Vagina (tissue), 2 donors: Measurements from ENCODE around the gene FAM111A. TPM values are rescaled to one million over a fixed set of nuclear protein-coding genes. Genes with fewer than 3 reads are reported as not detected.
A peak's percentile ranks its signal among the peaks of the same experiment; 100 is the strongest.

Experiments
- DNase-seq, 2 donors: peaks; one replicate each; pipeline ENCODE4 v3.0.0-alpha.2; 2017; ENCODE audit errors: extremely low spot score in 2 of 2
- H3K27ac ChIP-seq: fragments of 200-600 bp; sonication (generic); one replicate; pipeline ENCODE4 v1.5.1; 2019
- H3K27me3 ChIP-seq: fragments of 200-600 bp; sonication (generic); one replicate; pipeline ENCODE4 v1.5.1; 2019
- H3K36me3 ChIP-seq, 2 donors: fragments of 200-600 bp; sonication (generic); one replicate each; pipeline ENCODE4 v1.5.1; 2017 to 2019
- H3K4me1 ChIP-seq: fragments of 200-600 bp; sonication (generic); one replicate; pipeline ENCODE4 v1.5.1; 2019
- H3K4me3 ChIP-seq, 2 donors: fragments of 200-600 bp; sonication (generic); 1 replicate in 1 of 2; 2 replicates in 1 of 2; pipeline ENCODE4 v1.5.1; 2016 to 2019
- H3K9me3 ChIP-seq: fragments of 200-600 bp; sonication (generic); one replicate; pipeline ENCODE4 v1.5.1; 2019
- CTCF ChIP-seq, 3 experiments: fragments of 450-650 bp in 2 of 3; fragments of 200-600 bp in 1 of 3; sonication (generic) in 1 of 3; IDR thresholded peaks; one replicate each; pipeline ENCODE4 v1.5.1; 2017 to 2019; ENCODE audit warnings: antibody characterized with exemption in 3 of 3, mild to moderate bottlenecking in 2 of 3, moderate library complexity in 2 of 3
- POLR2A ChIP-seq, 2 donors: fragments of 450-650 bp; IDR thresholded peaks; one replicate each; pipeline ENCODE4 v1.6.1; 2017; ENCODE audit warnings: antibody characterized with exemption in 2 of 2, mild to moderate bottlenecking in 2 of 2, moderate library complexity in 2 of 2
- POLR2AphosphoS5 ChIP-seq, 2 donors: sonication (generic); formaldehyde crosslinking; IDR thresholded peaks; one replicate each; pipeline ENCODE4 v1.9.0; 2017; ENCODE audit warnings: antibody characterized with exemption in 2 of 2, mild to moderate bottlenecking in 2 of 2, low read depth in 1 of 2; ENCODE audit not compliant: insufficient read depth in 1 of 2
- intact Hi-C: fragments of 100-400 bp; cut with DNase I; formaldehyde crosslinking; loops from one replicate; pipeline ENCODE4 v1.15.1; 2023
- total RNA-seq: library from RNA; depleted of rRNA; stranded (reverse); fragments of >200 nt; gene quantifications from one replicate; pipeline ENCODE4 v1.2.3, GENCODE V29; 2016

Gene FAM111A
- total RNA-seq, 1 donor from 2014 or later, result 51.8 TPM

- TF ChIP-seq POLR2AphosphoS5 (IDR thresholded peaks at IDR 0.05; ENCODE audit: insufficient read depth in 1 of 2, low read depth in 1 of 2) (peak in 1 of 2 donors; percentile 73), CTCF (IDR thresholded peaks at IDR 0.05) (peak; percentile 87 to 96 (median 91)), POLR2A (IDR thresholded peaks at IDR 0.05) (peak in 1 of 2 donors; percentile 7)
- H3K4me1 ChIP-seq, result peaks cover 24% of the 10 kb centered on the region
- DNase-seq, result peak in 1 of 2 donors; percentile 95
- H3K27ac ChIP-seq, result peak within 1 kb of the TSS; percentile 76
- H3K4me3 ChIP-seq, result peak within 1 kb of the TSS; percentile 53 to 90
- intact Hi-C loops, result loop anchor here (1.0 to 5.0 kb wide), 2 partner anchors 36 to 111 kb away; no protein-coding TSS in a partner anchor
- H3K9me3 ChIP-seq, result no peaks in the 10 kb centered on the region
- no peaks in the 10 kb centered on the region for H3K27me3 ChIP-seq
- no peaks in the 10 kb centered on the region for H3K36me3 ChIP-seq
Measured at GRCh38 chr11:59171508-59172322, 29.1 kb downstream of the FAM111A start, which contains the start of gene DTX4. TSS of gene DTX4 (plus strand) at chr11:59172132. CDS start at chr11:59172596, 464 bp downstream.

- no peak for TF ChIP-seq CTCF (IDR thresholded peaks at IDR 0.05)
- TF ChIP-seq POLR2A (IDR thresholded peaks at IDR 0.05), result no peak
- TF ChIP-seq POLR2AphosphoS5 (IDR thresholded peaks at IDR 0.05; ENCODE audit: insufficient read depth in 1 of 2, low read depth in 1 of 2), result no peak
- H3K36me3 ChIP-seq, result no peaks in the 10 kb centered on the region
- intact Hi-C loops, result loop anchor here (1.0 to 5.0 kb wide), 2 partner anchors 35 to 110 kb away; no protein-coding TSS in a partner anchor
- H3K27ac ChIP-seq, result peak overlapping the region; percentile 76
- peaks cover 24% of the 10 kb centered on the region for H3K4me1 ChIP-seq
- H3K9me3 ChIP-seq, result no peaks in the 10 kb centered on the region
- no peak for DNase-seq
- no peaks in the 10 kb centered on the region for H3K27me3 ChIP-seq
- H3K4me3 ChIP-seq, result peak overlapping the region; percentile 53 to 90
Measured at GRCh38 chr11:59172345-59173079, 29.9 kb downstream of the FAM111A start.

- H3K36me3 ChIP-seq, result no peaks in the 10 kb centered on the region
- intact Hi-C loops, result loop anchor here (5.0 kb wide), 1 partner anchor 109 kb away; no protein-coding TSS in a partner anchor
- no peak for DNase-seq
Measured at GRCh38 chr11:59173080-59173963, 30.7 kb downstream of the FAM111A start.

GRCh38 chr11:59173964-59174663, 31.5 kb downstream of the FAM111A start:
- Histone ChIP-seq H3K4me1 (peaks cover 24% of the 10 kb centered on the region), H3K36me3 (no peaks in the 10 kb centered on the region), H3K4me3 (peak overlapping the region; percentile 53 to 90), H3K9me3 (no peaks in the 10 kb centered on the region), H3K27ac (peak overlapping the region; percentile 76), H3K27me3 (no peaks in the 10 kb centered on the region)
- intact Hi-C loops, result loop anchor here (5.0 kb wide), 1 partner anchor 108 kb away; no protein-coding TSS in a partner anchor
- no peak for DNase-seq
- no peak for TF ChIP-seq POLR2A (IDR thresholded peaks at IDR 0.05)
- no peak for TF ChIP-seq CTCF (IDR thresholded peaks at IDR 0.05)
- TF ChIP-seq POLR2AphosphoS5 (IDR thresholded peaks at IDR 0.05; ENCODE audit: insufficient read depth in 1 of 2, low read depth in 1 of 2), result no peak

More at GRCh38 chr11:59173080-59173963, 30.7 kb downstream of the FAM111A start:
- peak overlapping the region; percentile 76 for H3K27ac ChIP-seq
- peak overlapping the region; percentile 53 to 90 for H3K4me3 ChIP-seq
- no peaks in the 10 kb centered on the region for H3K9me3 ChIP-seq
- H3K4me1 ChIP-seq, result peaks cover 24% of the 10 kb centered on the region
- no peaks in the 10 kb centered on the region for H3K27me3 ChIP-seq
- TF ChIP-seq POLR2AphosphoS5 (IDR thresholded peaks at IDR 0.05; ENCODE audit: insufficient read depth in 1 of 2, low read depth in 1 of 2) (peak in 1 of 2 donors; percentile 21), POLR2A (IDR thresholded peaks at IDR 0.05) (no peak)
